Panc1 (cell line): ENCODE data around the gene RGS14. TPM values are rescaled to one million over a fixed set of nuclear protein-coding genes. Genes with fewer than 3 reads are reported as not detected.

ENCODE experiments used
- ATAC-seq: fragments of 200-7000 bp; cut with Tn5 transposase; 2 replicates; pipeline ENCODE4 v1.9.1; 2020; ENCODE audit warnings: mild to moderate bottlenecking, moderate library complexity
- BruUV-seq: library from RNA; stranded (reverse); fragments of 400-500 nt; replicated peaks from 2 replicates; lab custom pipeline; 2021; lab: Mats Ljungman, UMichigan
- CTCF ChIA-PET: fragments of 300-600 bp; sonication (Branson Sonifier 250); formaldehyde crosslinking; loops from one replicate; lab custom pipeline; 2022; ENCODE audit warnings: antibody characterized with exemption; lab: Charles Lee
- POLR2A ChIA-PET: fragments of 300-600 bp; sonication (Branson Sonifier 250); formaldehyde crosslinking; loops from one replicate; lab custom pipeline; 2022; ENCODE audit warnings: antibody characterized with exemption; lab: Charles Lee
- DNase-seq: peaks from one replicate; pipeline ENCODE4 v3.0.0-alpha.2; 2010; ENCODE audit warnings: low read depth, low spot score
- H3K27ac ChIP-seq: 2 replicates; pipeline ENCODE4 v1.5.1; 2011; ENCODE audit warnings: mild to moderate bottlenecking, low read length, inconsistent platforms
- H3K27me3 ChIP-seq: fragments of 200-500 bp; sonication (Bioruptor generic); 2 replicates; pipeline ENCODE4 v1.6.0; 2014; ENCODE audit warnings: low read length, inconsistent platforms; ENCODE audit not compliant: control insufficient read depth, insufficient read depth
- H3K36me3 ChIP-seq: fragments of 200-500 bp; sonication (Bioruptor generic); 2 replicates; pipeline ENCODE4 v1.5.1; 2014; ENCODE audit warnings: inconsistent platforms, mild to moderate bottlenecking, low read length, moderate library complexity; ENCODE audit not compliant: control insufficient read depth, insufficient read depth
- H3K4me1 ChIP-seq: 2 replicates; pipeline ENCODE4 v1.5.1; 2011; ENCODE audit warnings: inconsistent platforms, mild to moderate bottlenecking, low read length, moderate library complexity; ENCODE audit not compliant: control insufficient read depth, insufficient read depth
- H3K4me3 ChIP-seq, 2 experiments: 2 replicates each; pipeline ENCODE4 v1.5.1; 2011 to 2012; ENCODE audit warnings: low read depth in 2 of 2, low read length in 2 of 2, mild to moderate bottlenecking in 2 of 2, inconsistent platforms in 1 of 2, moderate library complexity in 1 of 2
- H3K9me3 ChIP-seq: fragments of 200-500 bp; sonication (Bioruptor generic); 2 replicates; pipeline ENCODE4 v1.5.1; 2014; ENCODE audit warnings: low read depth, mild to moderate bottlenecking, inconsistent platforms, low read length, moderate library complexity; ENCODE audit not compliant: control insufficient read depth, insufficient read depth
- POLR2AphosphoS5 ChIP-seq: IDR thresholded peaks from 2 replicates; pipeline ENCODE4 v1.6.1; 2012; ENCODE audit warnings: mild to moderate bottlenecking, low read depth, low read length, moderate library complexity
- SIN3A ChIP-seq: IDR thresholded peaks from 2 replicates; pipeline ENCODE4 v1.6.1; 2012; ENCODE audit warnings: low read depth, mild to moderate bottlenecking, low read length, moderate library complexity, borderline replicate concordance; ENCODE audit not compliant: insufficient read depth
- TCF7L2 ChIP-seq: IDR thresholded peaks from 2 replicates; pipeline ENCODE4 v1.6.1; 2011; ENCODE audit warnings: mild to moderate bottlenecking, low read depth, low read length, inconsistent platforms
- in situ Hi-C: cut with HindIII; loops from 2 replicates; pipeline ENCODE4 v1.10.0; 2016; ENCODE audit warnings: low sequenced_read_pairs, low pct_unique_long_range_greater_than_20kb
- intact Hi-C: fragments of 100-400 bp; cut with micrococcal nuclease; formaldehyde crosslinking; loops from one replicate; pipeline ENCODE4 v1.10.0; 2022; ENCODE audit not compliant: unreplicated experiment
- total RNA-seq: library from RNA; stranded (reverse); gene quantifications from one replicate; pipeline ENCODE4 v1.2.1, GENCODE V29; 2021; ENCODE audit not compliant: unreplicated experiment
- TF ChIP-seq, protein P1 (sequence below): fragments of 450-650 bp; IDR thresholded peaks from 2 replicates; pipeline ENCODE4 v1.5.1; 2017; ENCODE audit warnings: mild to moderate bottlenecking
- TF ChIP-seq, protein P2 (sequence below), 2 experiments: IDR thresholded peaks; 2 replicates each; pipeline ENCODE4 v1.6.1; 2011 to 2012; ENCODE audit warnings: low read depth in 2 of 2, control low read depth in 1 of 2, low read length in 1 of 2, mild to moderate bottlenecking in 1 of 2, moderate library complexity in 1 of 2; ENCODE audit not compliant: insufficient read depth in 1 of 2

RGS14 gene
- total RNA-seq, 1 experiment from 2014 or later, result 13.5 TPM

DNA sequence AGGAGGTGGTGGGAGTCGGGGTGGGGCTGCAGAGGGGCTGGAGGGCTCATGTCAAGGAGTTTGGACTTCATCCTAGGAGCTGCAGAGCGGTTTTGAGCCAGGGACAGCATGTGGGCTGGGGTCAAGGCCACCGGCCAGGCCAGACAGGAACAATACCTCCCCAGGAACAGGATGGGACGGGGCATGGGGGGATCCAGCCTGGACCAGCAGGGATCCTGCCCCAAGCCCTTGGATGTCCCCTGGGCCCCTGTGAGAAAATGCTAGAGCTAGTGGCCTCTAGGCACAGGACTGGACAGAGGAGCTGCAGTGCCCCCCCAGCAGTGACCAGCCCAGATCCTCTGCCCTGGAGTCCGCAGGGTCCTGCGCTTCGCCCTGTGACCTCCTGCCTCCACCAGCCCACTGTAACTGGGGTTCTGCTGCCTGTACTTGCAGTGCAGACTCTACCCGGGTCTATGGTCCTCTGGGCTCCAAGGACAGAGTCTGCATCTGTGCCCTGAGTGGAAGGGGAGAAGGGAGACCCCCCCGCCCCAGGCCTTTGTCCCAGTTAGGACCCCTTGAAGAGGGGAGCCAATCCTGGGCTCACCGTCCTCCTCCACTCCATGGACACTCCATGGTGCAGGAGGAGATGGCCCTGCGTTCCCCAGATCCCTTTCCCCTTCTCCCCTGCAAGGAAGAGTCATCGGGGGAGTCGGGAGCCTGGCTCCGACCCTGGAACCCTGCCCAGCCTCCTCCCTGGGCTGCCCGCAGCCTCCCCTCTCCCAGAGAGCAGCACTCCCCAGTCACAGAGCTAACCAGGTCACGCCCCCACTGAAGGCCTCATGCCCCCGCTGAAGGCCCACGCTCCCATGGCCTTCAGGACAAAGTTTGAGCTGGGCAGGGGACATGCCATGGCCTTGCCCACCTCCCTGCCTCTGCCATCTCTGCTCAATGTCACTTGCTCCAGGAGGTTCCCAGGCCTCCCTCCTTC is 43.1 kb upstream of the RGS14 start:
- Histone ChIP-seq H3K9me3 (no peaks in the 10 kb centered on the region), H3K4me3 (no peak overlapping the region), H3K27ac (no peak overlapping the region), H3K36me3 (no peaks in the 10 kb centered on the region; the same call in 1 of the 2 replicates), H3K27me3 (no peaks in the 10 kb centered on the region), H3K4me1 (peaks cover 11% of the 10 kb centered on the region)
- TF ChIP-seq, protein P1, sequence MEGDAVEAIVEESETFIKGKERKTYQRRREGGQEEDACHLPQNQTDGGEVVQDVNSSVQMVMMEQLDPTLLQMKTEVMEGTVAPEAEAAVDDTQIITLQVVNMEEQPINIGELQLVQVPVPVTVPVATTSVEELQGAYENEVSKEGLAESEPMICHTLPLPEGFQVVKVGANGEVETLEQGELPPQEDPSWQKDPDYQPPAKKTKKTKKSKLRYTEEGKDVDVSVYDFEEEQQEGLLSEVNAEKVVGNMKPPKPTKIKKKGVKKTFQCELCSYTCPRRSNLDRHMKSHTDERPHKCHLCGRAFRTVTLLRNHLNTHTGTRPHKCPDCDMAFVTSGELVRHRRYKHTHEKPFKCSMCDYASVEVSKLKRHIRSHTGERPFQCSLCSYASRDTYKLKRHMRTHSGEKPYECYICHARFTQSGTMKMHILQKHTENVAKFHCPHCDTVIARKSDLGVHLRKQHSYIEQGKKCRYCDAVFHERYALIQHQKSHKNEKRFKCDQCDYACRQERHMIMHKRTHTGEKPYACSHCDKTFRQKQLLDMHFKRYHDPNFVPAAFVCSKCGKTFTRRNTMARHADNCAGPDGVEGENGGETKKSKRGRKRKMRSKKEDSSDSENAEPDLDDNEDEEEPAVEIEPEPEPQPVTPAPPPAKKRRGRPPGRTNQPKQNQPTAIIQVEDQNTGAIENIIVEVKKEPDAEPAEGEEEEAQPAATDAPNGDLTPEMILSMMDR, result no peak
- TF ChIP-seq POLR2AphosphoS5 (no peak), TCF7L2 (no peak), SIN3A (no peak)
- TF ChIP-seq, protein P2, sequence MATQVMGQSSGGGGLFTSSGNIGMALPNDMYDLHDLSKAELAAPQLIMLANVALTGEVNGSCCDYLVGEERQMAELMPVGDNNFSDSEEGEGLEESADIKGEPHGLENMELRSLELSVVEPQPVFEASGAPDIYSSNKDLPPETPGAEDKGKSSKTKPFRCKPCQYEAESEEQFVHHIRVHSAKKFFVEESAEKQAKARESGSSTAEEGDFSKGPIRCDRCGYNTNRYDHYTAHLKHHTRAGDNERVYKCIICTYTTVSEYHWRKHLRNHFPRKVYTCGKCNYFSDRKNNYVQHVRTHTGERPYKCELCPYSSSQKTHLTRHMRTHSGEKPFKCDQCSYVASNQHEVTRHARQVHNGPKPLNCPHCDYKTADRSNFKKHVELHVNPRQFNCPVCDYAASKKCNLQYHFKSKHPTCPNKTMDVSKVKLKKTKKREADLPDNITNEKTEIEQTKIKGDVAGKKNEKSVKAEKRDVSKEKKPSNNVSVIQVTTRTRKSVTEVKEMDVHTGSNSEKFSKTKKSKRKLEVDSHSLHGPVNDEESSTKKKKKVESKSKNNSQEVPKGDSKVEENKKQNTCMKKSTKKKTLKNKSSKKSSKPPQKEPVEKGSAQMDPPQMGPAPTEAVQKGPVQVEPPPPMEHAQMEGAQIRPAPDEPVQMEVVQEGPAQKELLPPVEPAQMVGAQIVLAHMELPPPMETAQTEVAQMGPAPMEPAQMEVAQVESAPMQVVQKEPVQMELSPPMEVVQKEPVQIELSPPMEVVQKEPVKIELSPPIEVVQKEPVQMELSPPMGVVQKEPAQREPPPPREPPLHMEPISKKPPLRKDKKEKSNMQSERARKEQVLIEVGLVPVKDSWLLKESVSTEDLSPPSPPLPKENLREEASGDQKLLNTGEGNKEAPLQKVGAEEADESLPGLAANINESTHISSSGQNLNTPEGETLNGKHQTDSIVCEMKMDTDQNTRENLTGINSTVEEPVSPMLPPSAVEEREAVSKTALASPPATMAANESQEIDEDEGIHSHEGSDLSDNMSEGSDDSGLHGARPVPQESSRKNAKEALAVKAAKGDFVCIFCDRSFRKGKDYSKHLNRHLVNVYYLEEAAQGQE (IDR thresholded peaks at IDR 0.05; ENCODE audit: insufficient read depth in 1 of 2, low read depth in 2 of 2, low read length in 1 of 2), result no peak
- DNase-seq (no peak), ATAC-seq (no peak)
- CTCF ChIA-PET, result interaction anchor here (0.6 kb wide), 1 partner anchor 12 kb away, joined by 4 read pairs; no protein-coding TSS in a partner anchor
- no TSS peak for BruUV-seq
- intact Hi-C loops, result loop anchor here (10.0 kb wide), 1 partner anchor 140 kb away; no protein-coding TSS in a partner anchor
- POLR2A ChIA-PET, result no interaction called here
- in situ Hi-C loops, result no loop called here

DNA sequence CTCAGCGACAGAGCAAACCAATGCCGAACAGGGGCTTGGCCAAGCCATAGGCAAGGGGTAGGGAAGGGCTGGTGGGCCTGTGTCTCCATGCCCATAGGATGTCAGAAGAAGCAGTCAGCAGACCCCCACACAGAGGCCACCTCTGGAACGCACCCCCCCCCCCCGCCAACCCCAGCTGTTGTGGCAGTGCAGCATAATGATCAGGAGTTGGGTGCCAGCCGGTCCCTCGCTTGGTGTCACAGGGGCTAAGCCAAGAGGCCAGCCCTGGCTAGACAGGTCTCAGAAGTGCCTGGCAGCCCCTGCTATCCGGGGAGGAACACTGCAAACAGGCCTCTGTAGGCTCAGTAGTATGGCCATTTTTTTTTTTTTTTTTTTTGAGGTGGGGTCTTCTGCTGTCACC is 42.3 kb upstream of the RGS14 start:
- ATAC-seq (no peak), DNase-seq (no peak)
- TF ChIP-seq SIN3A (no peak), TCF7L2 (no peak), POLR2AphosphoS5 (no peak)
- TF ChIP-seq, protein P2 (IDR thresholded peaks at IDR 0.05; ENCODE audit: insufficient read depth in 1 of 2, low read depth in 2 of 2, low read length in 1 of 2), result no peak
- TF ChIP-seq, protein P1, result no peak
- Histone ChIP-seq H3K27ac (no peak overlapping the region), H3K36me3 (no peaks in the 10 kb centered on the region; the same call in 1 of the 2 replicates), H3K9me3 (no peaks in the 10 kb centered on the region), H3K27me3 (no peaks in the 10 kb centered on the region), H3K4me3 (no peak overlapping the region), H3K4me1 (peaks cover 6% of the 10 kb centered on the region; the same call in 1 of the 2 replicates)
- in situ Hi-C loops (no loop called here), intact Hi-C loops (loop anchor here (10.0 kb wide), 1 partner anchor 139 kb away; no protein-coding TSS in a partner anchor)
- BruUV-seq, result no TSS peak
- CTCF ChIA-PET, result no interaction called here
- POLR2A ChIA-PET, result interaction anchor here (0.6 kb wide), 1 partner anchor 190 kb away, joined by 10 read pairs; no protein-coding TSS in a partner anchor
